Measurements from ENCODE around the gene HSFX4.

The HSFX4 gene

DNA sequence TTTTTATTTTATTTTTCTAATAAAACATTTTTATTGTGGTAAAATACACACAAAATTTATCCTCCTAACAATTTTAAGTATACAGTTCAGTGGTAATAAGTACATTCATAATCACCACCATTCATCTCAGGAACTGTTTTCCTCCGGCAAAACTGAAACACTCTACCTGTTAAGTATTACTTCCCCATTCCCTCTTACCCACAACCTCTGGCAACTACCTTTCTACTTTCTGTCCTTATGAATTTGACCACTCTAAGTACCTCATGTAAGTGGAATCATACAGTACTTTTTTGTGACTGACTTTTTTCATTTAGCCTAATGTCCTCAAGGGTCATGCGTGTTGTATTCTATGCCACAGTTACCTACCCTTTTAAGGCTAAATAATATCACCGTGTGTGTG, 21.1 kb upstream of the HSFX4 start:
- no peak for TF ChIP-seq EZH2phosphoT487 (IDR thresholded peaks at IDR 0.05; ENCODE audit: low read depth)
- TF ChIP-seq, protein P1, sequence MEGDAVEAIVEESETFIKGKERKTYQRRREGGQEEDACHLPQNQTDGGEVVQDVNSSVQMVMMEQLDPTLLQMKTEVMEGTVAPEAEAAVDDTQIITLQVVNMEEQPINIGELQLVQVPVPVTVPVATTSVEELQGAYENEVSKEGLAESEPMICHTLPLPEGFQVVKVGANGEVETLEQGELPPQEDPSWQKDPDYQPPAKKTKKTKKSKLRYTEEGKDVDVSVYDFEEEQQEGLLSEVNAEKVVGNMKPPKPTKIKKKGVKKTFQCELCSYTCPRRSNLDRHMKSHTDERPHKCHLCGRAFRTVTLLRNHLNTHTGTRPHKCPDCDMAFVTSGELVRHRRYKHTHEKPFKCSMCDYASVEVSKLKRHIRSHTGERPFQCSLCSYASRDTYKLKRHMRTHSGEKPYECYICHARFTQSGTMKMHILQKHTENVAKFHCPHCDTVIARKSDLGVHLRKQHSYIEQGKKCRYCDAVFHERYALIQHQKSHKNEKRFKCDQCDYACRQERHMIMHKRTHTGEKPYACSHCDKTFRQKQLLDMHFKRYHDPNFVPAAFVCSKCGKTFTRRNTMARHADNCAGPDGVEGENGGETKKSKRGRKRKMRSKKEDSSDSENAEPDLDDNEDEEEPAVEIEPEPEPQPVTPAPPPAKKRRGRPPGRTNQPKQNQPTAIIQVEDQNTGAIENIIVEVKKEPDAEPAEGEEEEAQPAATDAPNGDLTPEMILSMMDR (IDR thresholded peaks at IDR 0.05; ENCODE audit: low read depth, low read length), result no peak
- H3K4me1 ChIP-seq (ENCODE audit: low read length), result peaks cover 39% of the 10 kb centered on the region
- no peaks in the 10 kb centered on the region for H4K20me1 ChIP-seq (ENCODE audit: insufficient read depth, low read length)
- H3K36me3 ChIP-seq (replicated peaks; ENCODE audit: low read depth, low read length), result no peaks in the 10 kb centered on the region
- H3K9me3 ChIP-seq (ENCODE audit: insufficient read depth, low read length), result no peaks in the 10 kb centered on the region
- peak overlapping the region; percentile 61 for H3K4me2 ChIP-seq (ENCODE audit: low read length)
- H3K27ac ChIP-seq (ENCODE audit: low read length), result peak overlapping the region; percentile 16; the same call in 1 of the 2 replicates
- no peaks in the 10 kb centered on the region for H3K79me2 ChIP-seq (ENCODE audit: low read length)
- no peak overlapping the region for H2AFZ ChIP-seq (ENCODE audit: low read depth, low read length)
- 0 out of 2 replicates have a peak overlapping the region, but pooled peaks have one; percentile 17 for H3K4me3 ChIP-seq (ENCODE audit: low read length)
- no peaks in the 10 kb centered on the region for H3K27me3 ChIP-seq (ENCODE audit: low read depth, low read length)
- H3K9ac ChIP-seq (ENCODE audit: low read length), result no peak overlapping the region

DNA sequence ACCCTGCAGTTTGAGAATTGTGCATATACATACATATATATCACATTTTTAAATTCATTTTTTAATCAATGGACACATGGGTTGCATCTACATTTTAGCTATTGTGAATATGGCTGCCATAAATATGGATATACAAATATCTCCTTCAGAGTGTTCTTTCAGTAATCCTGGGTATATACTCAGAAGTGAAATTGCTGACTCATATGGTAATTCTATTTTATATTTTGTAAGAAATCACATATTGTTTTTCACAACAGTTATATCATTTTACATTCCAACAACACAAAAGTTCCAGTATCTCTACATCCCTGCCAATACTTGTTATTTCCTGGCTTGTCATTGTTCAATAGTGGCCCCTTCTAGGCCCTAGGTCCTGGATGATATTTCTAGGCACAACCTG, 20.6 kb upstream of the HSFX4 start:
- no peaks in the 10 kb centered on the region for H4K20me1 ChIP-seq (ENCODE audit: insufficient read depth, low read length)
- H3K4me1 ChIP-seq (ENCODE audit: low read length), result peaks cover 39% of the 10 kb centered on the region
- peak overlapping the region; percentile 61 for H3K4me2 ChIP-seq (ENCODE audit: low read length)
- H3K79me2 ChIP-seq (ENCODE audit: low read length), result no peaks in the 10 kb centered on the region
- no peak overlapping the region for H3K9ac ChIP-seq (ENCODE audit: low read length)
- no peaks in the 10 kb centered on the region for H3K27me3 ChIP-seq (ENCODE audit: low read depth, low read length)
- H3K27ac ChIP-seq (ENCODE audit: low read length), result peak overlapping the region; percentile 16; the same call in 1 of the 2 replicates
- H3K4me3 ChIP-seq (ENCODE audit: low read length), result 0 out of 2 replicates have a peak overlapping the region, but pooled peaks have one; percentile 17
- no peak for TF ChIP-seq EZH2phosphoT487 (IDR thresholded peaks at IDR 0.05; ENCODE audit: low read depth)
- TF ChIP-seq, protein P1 (IDR thresholded peaks at IDR 0.05; ENCODE audit: low read depth, low read length), result no peak
- no peak overlapping the region for H2AFZ ChIP-seq (ENCODE audit: low read depth, low read length)
- H3K9me3 ChIP-seq (ENCODE audit: insufficient read depth, low read length), result no peaks in the 10 kb centered on the region
- no peaks in the 10 kb centered on the region for H3K36me3 ChIP-seq (replicated peaks; ENCODE audit: low read depth, low read length)

DNA sequence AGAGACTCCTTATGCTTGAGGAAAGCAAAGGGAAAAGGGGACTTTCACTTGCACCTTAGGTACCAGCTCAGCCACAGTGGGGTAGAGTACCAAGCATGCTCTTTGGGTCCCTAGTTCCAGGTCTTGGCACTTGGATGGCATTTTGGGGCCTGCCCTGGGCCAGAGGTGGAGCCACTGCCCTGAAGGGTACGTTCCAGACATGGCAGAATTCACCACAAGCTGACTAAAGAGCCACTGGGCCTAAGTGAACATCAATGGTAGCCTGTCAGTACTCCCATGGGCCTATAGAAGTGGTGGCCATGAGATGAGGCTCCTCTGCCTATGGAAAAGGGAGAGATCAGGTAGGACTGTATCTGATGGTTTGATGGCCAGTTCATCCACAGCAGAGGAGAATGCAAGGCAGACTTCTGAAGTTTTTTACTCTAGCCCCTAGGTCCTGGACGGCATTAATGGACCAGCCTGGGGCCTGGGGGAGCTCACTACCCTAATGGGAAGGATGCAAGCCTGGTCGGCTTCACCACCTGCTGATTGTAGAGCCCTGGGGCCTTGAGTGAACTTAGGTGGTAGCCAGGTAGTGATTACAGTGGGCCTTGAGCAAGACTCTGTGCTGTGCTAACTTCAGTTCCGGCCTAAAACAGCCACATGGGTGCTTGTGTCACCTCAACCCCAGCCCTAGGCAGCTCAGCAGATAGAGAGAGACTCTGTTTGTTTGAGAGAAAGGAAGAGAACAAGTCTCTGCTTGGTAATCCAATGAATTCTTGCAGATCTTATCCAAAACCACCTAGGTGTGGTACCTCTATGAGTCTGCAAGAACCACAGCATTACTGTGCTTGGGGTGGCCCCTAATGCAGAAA, 19.8 kb upstream of the HSFX4 start:
- Histone ChIP-seq H2AFZ (ENCODE audit: low read depth, low read length) (no peak overlapping the region), H3K27ac (ENCODE audit: low read length) (0 out of 2 replicates have a peak overlapping the region, but pooled peaks have one; percentile 16), H4K20me1 (ENCODE audit: insufficient read depth, low read length) (no peaks in the 10 kb centered on the region), H3K4me2 (ENCODE audit: low read length) (no peak overlapping the region), H3K9ac (ENCODE audit: low read length) (no peak overlapping the region), H3K27me3 (ENCODE audit: low read depth, low read length) (no peaks in the 10 kb centered on the region), H3K79me2 (ENCODE audit: low read length) (no peaks in the 10 kb centered on the region), H3K36me3 (replicated peaks; ENCODE audit: low read depth, low read length) (no peaks in the 10 kb centered on the region), H3K4me1 (ENCODE audit: low read length) (peaks cover 32% of the 10 kb centered on the region), H3K4me3 (ENCODE audit: low read length) (no peak overlapping the region), H3K9me3 (ENCODE audit: insufficient read depth, low read length) (no peaks in the 10 kb centered on the region)
- no peak for TF ChIP-seq EZH2phosphoT487 (IDR thresholded peaks at IDR 0.05; ENCODE audit: low read depth)
- TF ChIP-seq, protein P1 (IDR thresholded peaks at IDR 0.05; ENCODE audit: low read depth, low read length), result no peak

DNA sequence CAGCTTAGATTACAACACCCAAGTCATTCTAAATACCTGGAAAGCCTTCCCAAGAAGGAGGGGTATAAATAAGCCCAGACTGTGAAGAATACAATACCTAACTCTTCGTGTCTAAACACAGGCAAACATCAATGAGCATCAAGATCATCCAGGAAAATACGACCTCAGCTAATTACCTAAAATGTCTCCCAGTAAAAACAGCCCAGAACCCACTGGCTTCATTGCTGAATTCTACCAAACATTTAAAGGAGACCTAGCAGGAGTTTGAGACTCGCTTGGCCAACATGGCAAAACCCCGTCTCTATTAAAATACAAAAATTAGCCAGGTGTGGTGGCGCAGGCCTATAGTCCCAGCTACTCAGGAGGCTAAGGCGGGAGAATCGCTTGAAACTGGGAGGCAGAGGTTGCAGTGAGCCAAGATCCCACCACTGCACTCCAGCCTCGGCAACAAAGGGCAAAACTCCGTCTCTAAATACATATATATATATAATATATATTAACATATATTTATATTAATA, 19.1 kb upstream of the HSFX4 start:
- no peak overlapping the region for H3K4me3 ChIP-seq (ENCODE audit: low read length)
- peaks cover 27% of the 10 kb centered on the region for H3K4me1 ChIP-seq (ENCODE audit: low read length)
- no peaks in the 10 kb centered on the region for H3K27me3 ChIP-seq (ENCODE audit: low read depth, low read length)
- no peaks in the 10 kb centered on the region for H3K36me3 ChIP-seq (replicated peaks; ENCODE audit: low read depth, low read length)
- no peaks in the 10 kb centered on the region for H3K79me2 ChIP-seq (ENCODE audit: low read length)
- no peak overlapping the region for H3K27ac ChIP-seq (ENCODE audit: low read length)
- no peak overlapping the region for H3K9ac ChIP-seq (ENCODE audit: low read length)
- H2AFZ ChIP-seq (ENCODE audit: low read depth, low read length), result no peak overlapping the region
- TF ChIP-seq, protein P1 (IDR thresholded peaks at IDR 0.05; ENCODE audit: low read depth, low read length), result no peak
- TF ChIP-seq EZH2phosphoT487 (IDR thresholded peaks at IDR 0.05; ENCODE audit: low read depth), result no peak
- no peaks in the 10 kb centered on the region for H4K20me1 ChIP-seq (ENCODE audit: insufficient read depth, low read length)
- H3K9me3 ChIP-seq (ENCODE audit: insufficient read depth, low read length), result no peaks in the 10 kb centered on the region
- H3K4me2 ChIP-seq (ENCODE audit: low read length), result no peak overlapping the region
